H9 (cell line): Measurements from ENCODE around the gene USP34. TPM values are rescaled to one million over a fixed set of nuclear protein-coding genes. Genes with fewer than 3 reads are reported as not detected.

Experiments
- DNase-seq: peaks from one replicate; pipeline ENCODE4 v3.0.0-alpha.2; 2017
- H2AFZ ChIP-seq: one replicate; pipeline ENCODE4 v1.6.1; 2013; ENCODE audit warnings: mild to moderate bottlenecking, low read length, control low read depth, moderate library complexity
- H2AK5ac ChIP-seq: 2 replicates; pipeline ENCODE4 v1.6.1; 2013; ENCODE audit warnings: low read length, control low read depth, mixed read lengths; ENCODE audit not compliant: insufficient read length
- H2BK120ac ChIP-seq: one replicate; pipeline ENCODE4 v1.6.1; 2013; ENCODE audit warnings: low read depth, mild to moderate bottlenecking, low read length, control low read depth, inconsistent platforms; ENCODE audit not compliant: poor library complexity, severe bottlenecking
- H2BK12ac ChIP-seq: 2 replicates; pipeline ENCODE4 v1.6.1; 2013; ENCODE audit warnings: low read length, control low read depth, mixed read lengths, low read depth; ENCODE audit not compliant: insufficient read length
- H2BK15ac ChIP-seq: 2 replicates; pipeline ENCODE4 v1.6.1; 2013; ENCODE audit warnings: low read depth, low read length, control low read depth
- H2BK20ac ChIP-seq: one replicate; pipeline ENCODE4 v1.6.1; 2013; ENCODE audit warnings: low read depth, mild to moderate bottlenecking, low read length, control low read depth, inconsistent platforms; ENCODE audit not compliant: poor library complexity, severe bottlenecking
- H2BK5ac ChIP-seq: 2 replicates; pipeline ENCODE4 v1.6.1; 2013; ENCODE audit warnings: low read length, control low read depth, mixed read lengths; ENCODE audit not compliant: insufficient read length
- H3K14ac ChIP-seq: 2 replicates; pipeline ENCODE4 v1.6.1; 2013; ENCODE audit warnings: low read length, control low read depth; ENCODE audit not compliant: insufficient read depth
- H3K18ac ChIP-seq: 2 replicates; pipeline ENCODE4 v1.6.1; 2013; ENCODE audit warnings: low read depth, mild to moderate bottlenecking, mixed read lengths, low read length, control low read depth; ENCODE audit not compliant: insufficient read length
- H3K23ac ChIP-seq: 2 replicates; pipeline ENCODE4 v1.6.1; 2013; ENCODE audit warnings: low read length, control low read depth, mixed read lengths, low read depth; ENCODE audit not compliant: insufficient read length
- H3K23me2 ChIP-seq: 2 replicates; pipeline ENCODE4 v1.6.1; 2013; ENCODE audit warnings: low read depth, mild to moderate bottlenecking, mixed read lengths, low read length, control low read depth; ENCODE audit not compliant: insufficient read length, poor library complexity, severe bottlenecking
- H3K27ac ChIP-seq: 2 replicates; pipeline ENCODE4 v1.5.1; 2013; ENCODE audit warnings: low read length, control low read depth, mixed read lengths, low read depth; ENCODE audit not compliant: insufficient read length
- H3K27me3 ChIP-seq: 2 replicates; pipeline ENCODE4 v1.6.1; 2013; ENCODE audit warnings: low read length, control low read depth, inconsistent platforms; ENCODE audit not compliant: insufficient read depth
- H3K4ac ChIP-seq: 2 replicates; pipeline ENCODE4 v1.6.1; 2013; ENCODE audit warnings: low read depth, mild to moderate bottlenecking, control low read depth, inconsistent platforms, low read length, moderate library complexity
- H3K4me1 ChIP-seq: 2 replicates; pipeline ENCODE4 v1.6.1; 2013; ENCODE audit warnings: low read length, control low read depth, inconsistent platforms; ENCODE audit not compliant: insufficient read depth
- H3K4me2 ChIP-seq: 2 replicates; pipeline ENCODE4 v1.6.1; 2013; ENCODE audit warnings: low read length, control low read depth, mixed read lengths; ENCODE audit not compliant: insufficient read length, insufficient read depth
- H3K56ac ChIP-seq: 2 replicates; pipeline ENCODE4 v1.6.1; 2013; ENCODE audit warnings: low read depth, mild to moderate bottlenecking, mixed read lengths, low read length, control low read depth; ENCODE audit not compliant: insufficient read length
- H3K79me1 ChIP-seq: 2 replicates; pipeline ENCODE4 v1.6.1; 2013; ENCODE audit warnings: low read depth, mild to moderate bottlenecking, moderate library complexity, low read length, control low read depth, inconsistent platforms; ENCODE audit not compliant: insufficient read depth, poor library complexity, severe bottlenecking
- H3K79me2 ChIP-seq: 2 replicates; pipeline ENCODE4 v1.6.1; 2013; ENCODE audit warnings: low read length, control low read depth, inconsistent platforms; ENCODE audit not compliant: insufficient read depth
- H3K9ac ChIP-seq: 2 replicates; pipeline ENCODE4 v1.6.1; 2013; ENCODE audit warnings: low read length, control low read depth, mixed read lengths; ENCODE audit not compliant: insufficient read length; ENCODE audit errors: extremely low read depth
- H3K9me3 ChIP-seq: one replicate; pipeline ENCODE4 v1.6.1; 2013; ENCODE audit warnings: low read depth, low read length, inconsistent platforms; ENCODE audit not compliant: control insufficient read depth
- H3T11ph ChIP-seq: one replicate; pipeline ENCODE4 v1.6.1; 2013; ENCODE audit warnings: mild to moderate bottlenecking, low read length, control low read depth, inconsistent platforms
- H4K20me1 ChIP-seq: one replicate; pipeline ENCODE4 v1.6.1; 2013; ENCODE audit not compliant: control insufficient read depth, insufficient read length, insufficient read depth
- H4K5ac ChIP-seq: 2 replicates; pipeline ENCODE4 v1.6.1; 2013; ENCODE audit warnings: low read depth, mild to moderate bottlenecking, mixed read lengths, low read length, control low read depth; ENCODE audit not compliant: insufficient read length
- H4K8ac ChIP-seq: replicated peaks from 2 replicates; pipeline ENCODE4 v1.6.1; 2013; ENCODE audit warnings: low read length, control low read depth, mixed read lengths, low read depth; ENCODE audit not compliant: insufficient read length
- H4K91ac ChIP-seq: 2 replicates; pipeline ENCODE4 v1.6.1; 2013; ENCODE audit warnings: low read depth, mild to moderate bottlenecking, moderate library complexity, mixed read lengths, low read length, control low read depth; ENCODE audit not compliant: insufficient read length
- H3K27ac Mint-ChIP-seq, 3 experiments: 2 replicates in 2 of 3; 3 replicates in 1 of 3; pipeline ENCODE4 v1.8.0; 2020 to 2021; ENCODE audit warnings: mixed read lengths in 3 of 3, mild to moderate bottlenecking in 1 of 3, moderate library complexity in 1 of 3
- H3K27me3 Mint-ChIP-seq: 2 replicates; pipeline ENCODE4 v1.8.0; 2021; ENCODE audit warnings: low read depth, mild to moderate bottlenecking, moderate library complexity, mixed read lengths
- H3K36me3 Mint-ChIP-seq, 3 experiments: 2 replicates in 2 of 3; 3 replicates in 1 of 3; pipeline ENCODE4 v1.8.0; 2020 to 2021; ENCODE audit warnings: low read depth in 3 of 3, mixed read lengths in 3 of 3; ENCODE audit not compliant: insufficient read depth in 1 of 3
- H3K4me1 Mint-ChIP-seq, 2 experiments: 2 replicates each; pipeline ENCODE4 v1.8.0; 2020; ENCODE audit warnings: mixed read lengths in 2 of 2
- H3K4me3 Mint-ChIP-seq, 2 experiments: 2 replicates in 1 of 2; 3 replicates in 1 of 2; pipeline ENCODE4 v1.8.0; 2020 to 2021; ENCODE audit warnings: mild to moderate bottlenecking in 2 of 2, mixed read lengths in 2 of 2, moderate library complexity in 1 of 2
- H3K9me3 Mint-ChIP-seq, 2 experiments: 2 replicates in 1 of 2; 3 replicates in 1 of 2; pipeline ENCODE4 v1.8.0; 2020; ENCODE audit warnings: mild to moderate bottlenecking in 2 of 2, mixed read lengths in 2 of 2, moderate library complexity in 1 of 2
- WGBS: extraction: QIAGEN DNeasy Blood & Tissue Kit; methylation state at CpG from one replicate; pipeline ENCODE4 v1.1.7; 2013; ENCODE audit warnings: missing lambda C conversion rate, low lambda C conversion rate, mixed read lengths; ENCODE audit not compliant: insufficient read length; ENCODE audit errors: extremely low coverage; 5-methylcytosine and 5-hydroxymethylcytosine counted together
- total RNA-seq: library from RNA; stranded (reverse); gene quantifications from 2 replicates; pipeline ENCODE4 v1.2.1, GENCODE V29; 2021
- TF ChIP-seq, protein P1 (sequence below): fragments of 200-600 bp; sonication (generic); conservative IDR thresholded peaks from 3 replicates; pipeline ENCODE4 v1.8.0; 2021; ENCODE audit warnings: antibody characterized with exemption, mild to moderate bottlenecking

Gene USP34
- total RNA-seq, 1 experiment from 2014 or later, result 93.9 TPM

DNA sequence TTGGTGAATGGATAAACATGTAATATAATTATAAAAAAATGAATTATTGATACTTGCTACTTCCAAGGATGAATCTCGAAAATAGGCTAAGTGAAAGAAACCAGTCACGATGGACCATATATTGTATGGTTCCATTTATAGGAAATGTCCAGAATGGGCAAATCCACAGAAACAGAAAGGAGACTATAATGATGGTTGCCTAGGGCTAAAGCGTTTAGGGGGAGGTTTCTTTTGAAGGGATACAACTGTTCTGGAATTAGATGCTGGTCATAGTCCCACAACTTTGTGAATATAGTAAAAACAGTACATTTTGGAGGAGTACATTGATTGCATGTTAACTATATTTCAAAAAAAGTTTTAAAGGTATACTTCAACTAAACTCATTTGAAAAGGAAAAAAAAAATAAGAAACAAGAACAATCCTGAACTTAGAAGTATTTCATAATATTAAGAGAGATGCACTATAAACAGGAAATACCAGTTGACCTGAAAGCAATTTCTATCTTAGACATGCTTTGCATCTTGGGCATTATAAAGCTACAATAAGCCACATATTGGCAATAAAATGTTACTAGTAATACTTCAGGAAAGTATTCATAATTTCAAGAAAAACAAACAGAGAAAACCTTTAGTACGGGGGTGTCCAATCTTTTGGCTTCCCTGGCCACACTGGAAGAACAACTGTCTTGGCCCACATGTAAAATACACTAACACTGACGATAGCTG lies 178.9 kb downstream of the USP34 start:
- Histone ChIP-seq H2BK12ac (no peak overlapping the region), H3K9ac (no peak overlapping the region), H2AK5ac (no peak overlapping the region), H2AFZ (no peak overlapping the region), H3K9me3 (no peaks in the 10 kb centered on the region), H4K8ac (no peak overlapping the region), H3K18ac (no peak overlapping the region), H3K56ac (no peak overlapping the region), H3T11ph (no peak overlapping the region), H3K27me3 (no peaks in the 10 kb centered on the region), H2BK120ac (no peak overlapping the region), H3K4ac (no peak overlapping the region), H3K4me2 (no peak overlapping the region), H3K79me1 (no peaks in the 10 kb centered on the region), H4K20me1 (no peaks in the 10 kb centered on the region), H2BK5ac (no peak overlapping the region), H2BK20ac (no peak overlapping the region), H4K5ac (no peak overlapping the region), H4K91ac (no peak overlapping the region), H3K23ac (no peak overlapping the region), H3K14ac (no peak overlapping the region), H3K79me2 (no peaks in the 10 kb centered on the region), H3K4me1 (no peaks in the 10 kb centered on the region), H2BK15ac (no peak overlapping the region), H3K27ac (no peak overlapping the region), H3K23me2 (no peaks in the 10 kb centered on the region)
- TF ChIP-seq, protein P1, sequence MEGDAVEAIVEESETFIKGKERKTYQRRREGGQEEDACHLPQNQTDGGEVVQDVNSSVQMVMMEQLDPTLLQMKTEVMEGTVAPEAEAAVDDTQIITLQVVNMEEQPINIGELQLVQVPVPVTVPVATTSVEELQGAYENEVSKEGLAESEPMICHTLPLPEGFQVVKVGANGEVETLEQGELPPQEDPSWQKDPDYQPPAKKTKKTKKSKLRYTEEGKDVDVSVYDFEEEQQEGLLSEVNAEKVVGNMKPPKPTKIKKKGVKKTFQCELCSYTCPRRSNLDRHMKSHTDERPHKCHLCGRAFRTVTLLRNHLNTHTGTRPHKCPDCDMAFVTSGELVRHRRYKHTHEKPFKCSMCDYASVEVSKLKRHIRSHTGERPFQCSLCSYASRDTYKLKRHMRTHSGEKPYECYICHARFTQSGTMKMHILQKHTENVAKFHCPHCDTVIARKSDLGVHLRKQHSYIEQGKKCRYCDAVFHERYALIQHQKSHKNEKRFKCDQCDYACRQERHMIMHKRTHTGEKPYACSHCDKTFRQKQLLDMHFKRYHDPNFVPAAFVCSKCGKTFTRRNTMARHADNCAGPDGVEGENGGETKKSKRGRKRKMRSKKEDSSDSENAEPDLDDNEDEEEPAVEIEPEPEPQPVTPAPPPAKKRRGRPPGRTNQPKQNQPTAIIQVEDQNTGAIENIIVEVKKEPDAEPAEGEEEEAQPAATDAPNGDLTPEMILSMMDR, result no peak
- Mint-ChIP-seq H3K27ac (peak overlapping the region in 1 of 3 experiments; percentile 64; a peak in 2 of 7 replicates), H3K36me3 (peaks cover 2 to 47% (median 27%) of the 10 kb centered on the region in 3 experiments; a peak in 5 of 7 replicates), H3K27me3 (no peaks in the 10 kb centered on the region), H3K4me1 (no peaks in the 10 kb centered on the region), H3K4me3 (no peak overlapping the region), H3K9me3 (no peaks in the 10 kb centered on the region)
- WGBS, result no CpG with 5 or more reads among the region's 5 CpGs
- no peak for DNase-seq
